Liver (tissue), 9 donors: ENCODE data around the gene FAXDC2. TPM values are rescaled to one million over a fixed set of nuclear protein-coding genes. Genes with fewer than 3 reads are reported as not detected.

Source experiments
- DNase-seq: peaks from one replicate; pipeline ENCODE4 v3.0.0-alpha.2; 2017; ENCODE audit warnings: low spot score
- H3K27ac ChIP-seq, 2 donors: one replicate each; pipeline ENCODE4 v1.7.0; 2013; ENCODE audit warnings: inconsistent platforms in 2 of 2, low read length in 2 of 2, control low read depth in 1 of 2, low read depth in 1 of 2, mild to moderate bottlenecking in 1 of 2
- H3K27me3 ChIP-seq, 4 donors: one replicate each; pipeline versions ENCODE4 v1.6.1 to v1.7.0; 2013; ENCODE audit warnings: low read length in 3 of 4, inconsistent platforms in 1 of 4, mild to moderate bottlenecking in 1 of 4, moderate library complexity in 1 of 4; ENCODE audit not compliant: control insufficient read depth in 4 of 4, insufficient read depth in 4 of 4
- H3K36me3 ChIP-seq, 4 donors: one replicate each; pipeline versions ENCODE4 v1.6.1 to v1.7.0; 2013; ENCODE audit warnings: low read length in 3 of 4, mild to moderate bottlenecking in 3 of 4, low read depth in 1 of 4, moderate library complexity in 1 of 4; ENCODE audit not compliant: control insufficient read depth in 4 of 4, insufficient read depth in 3 of 4
- H3K4me1 ChIP-seq, 4 donors: one replicate each; pipeline versions ENCODE4 v1.6.1 to v1.7.0; 2013; ENCODE audit warnings: low read length in 3 of 4, mild to moderate bottlenecking in 3 of 4, moderate library complexity in 1 of 4; ENCODE audit not compliant: control insufficient read depth in 4 of 4, insufficient read depth in 4 of 4
- H3K4me3 ChIP-seq, 3 donors: one replicate each; pipeline versions ENCODE4 v1.6.1 to v1.7.0; 2013; ENCODE audit warnings: low read length in 3 of 3, control low read depth in 1 of 3, low read depth in 1 of 3, mild to moderate bottlenecking in 1 of 3
- H3K9ac ChIP-seq, 2 donors: one replicate each; pipeline ENCODE4 v1.7.0; 2013; ENCODE audit warnings: low read length in 2 of 2, mild to moderate bottlenecking in 2 of 2, moderate library complexity in 2 of 2, control low read depth in 1 of 2, low read depth in 1 of 2
- H3K9me3 ChIP-seq, 4 donors: one replicate each; pipeline versions ENCODE4 v1.6.1 to v1.7.0; 2013; ENCODE audit warnings: low read length in 3 of 4; ENCODE audit not compliant: control insufficient read depth in 4 of 4
- EGR1 ChIP-seq, 2 donors: IDR thresholded peaks; 2 replicates each; pipeline ENCODE4 v1.6.1; 2016 to 2018; ENCODE audit warnings: antibody characterized with exemption in 2 of 2, low read depth in 2 of 2
- FOXA1 ChIP-seq: IDR thresholded peaks from 2 replicates; pipeline ENCODE4 v1.6.1; 2016; ENCODE audit warnings: antibody characterized with exemption
- JUND ChIP-seq, 2 donors: IDR thresholded peaks; 2 replicates each; pipeline ENCODE4 v1.6.1; 2016; ENCODE audit warnings: antibody characterized with exemption in 2 of 2
- NR2F2 ChIP-seq: IDR thresholded peaks from 2 replicates; pipeline ENCODE4 v1.6.1; 2016; ENCODE audit warnings: antibody characterized with exemption
- RAD21 ChIP-seq, 2 donors: IDR thresholded peaks; 2 replicates each; pipeline ENCODE4 v1.6.1; 2016; ENCODE audit warnings: antibody characterized with exemption in 2 of 2, mild to moderate bottlenecking in 2 of 2
- RXRA ChIP-seq, 2 donors: IDR thresholded peaks; 2 replicates each; pipeline ENCODE4 v1.6.1; 2017 to 2018; ENCODE audit warnings: antibody characterized with exemption in 2 of 2, mild to moderate bottlenecking in 1 of 2
- SP1 ChIP-seq: IDR thresholded peaks from 2 replicates; pipeline ENCODE4 v1.6.1; 2018; ENCODE audit warnings: antibody characterized with exemption, mild to moderate bottlenecking
- TAF1 ChIP-seq: conservative IDR thresholded peaks from 2 replicates; pipeline ENCODE4 v1.6.1; 2016; ENCODE audit warnings: antibody characterized with exemption, mild to moderate bottlenecking
- YY1 ChIP-seq: IDR thresholded peaks from 2 replicates; pipeline ENCODE4 v1.6.1; 2016; ENCODE audit warnings: antibody characterized with exemption, mild to moderate bottlenecking
- WGBS: extraction: QIAGEN DNeasy Blood & Tissue Kit; methylation state at CpG from one replicate; pipeline ENCODE4 v1.1.7; 2013; 5-methylcytosine and 5-hydroxymethylcytosine counted together
- polyA plus RNA-seq, 2 donors: library from polyadenylated mRNA; stranded (reverse) in 1 of 2; unstranded in 1 of 2; fragments of 200-250 nt in 1 of 2; fragments of >200 nt in 1 of 2; fragmentation: Nextera tagmentation in 1 of 2; extraction: Ambion mirVana in 1 of 2; gene quantifications; one replicate each; pipeline versions ENCODE4 v1.2.1 to v1.2.3, GENCODE V29; 2013 to 2015
- total RNA-seq, 2 donors: library from RNA; depleted of rRNA; stranded (reverse); fragments of >200 nt; gene quantifications; one replicate each; pipeline ENCODE4 v1.2.3, GENCODE V29; 2014
- TF ChIP-seq, protein P1 (sequence below): IDR thresholded peaks from 2 replicates; pipeline ENCODE4 v1.6.1; 2016; ENCODE audit warnings: antibody characterized with exemption
- TF ChIP-seq, protein P2 (sequence below): IDR thresholded peaks from 2 replicates; pipeline ENCODE4 v1.6.1; 2016; ENCODE audit warnings: antibody characterized with exemption
- TF ChIP-seq, protein P3 (sequence below): fragments of 150-350 bp; IDR thresholded peaks from 2 replicates; pipeline ENCODE4 v1.5.1; 2017; ENCODE audit warnings: improper control_type of control experiment, low read depth, low read length; ENCODE audit not compliant: missing input control
- TF ChIP-seq, protein P4 (sequence below): IDR thresholded peaks from 2 replicates; pipeline ENCODE4 v1.6.1; 2016; ENCODE audit warnings: antibody characterized with exemption
- TF ChIP-seq, protein P5 (sequence below): IDR thresholded peaks from 2 replicates; pipeline ENCODE4 v1.6.1; 2016; ENCODE audit warnings: antibody characterized with exemption, mild to moderate bottlenecking
- donor health status: healthy.
- donor health status: healthy.
- donor health status: healthy.
- donor health status: healthy.
- donor health status: healthy.

The FAXDC2 gene
- total and polyA plus RNA-seq, 4 donors, result 27.5 to 110 (median 64.5) TPM

DNA sequence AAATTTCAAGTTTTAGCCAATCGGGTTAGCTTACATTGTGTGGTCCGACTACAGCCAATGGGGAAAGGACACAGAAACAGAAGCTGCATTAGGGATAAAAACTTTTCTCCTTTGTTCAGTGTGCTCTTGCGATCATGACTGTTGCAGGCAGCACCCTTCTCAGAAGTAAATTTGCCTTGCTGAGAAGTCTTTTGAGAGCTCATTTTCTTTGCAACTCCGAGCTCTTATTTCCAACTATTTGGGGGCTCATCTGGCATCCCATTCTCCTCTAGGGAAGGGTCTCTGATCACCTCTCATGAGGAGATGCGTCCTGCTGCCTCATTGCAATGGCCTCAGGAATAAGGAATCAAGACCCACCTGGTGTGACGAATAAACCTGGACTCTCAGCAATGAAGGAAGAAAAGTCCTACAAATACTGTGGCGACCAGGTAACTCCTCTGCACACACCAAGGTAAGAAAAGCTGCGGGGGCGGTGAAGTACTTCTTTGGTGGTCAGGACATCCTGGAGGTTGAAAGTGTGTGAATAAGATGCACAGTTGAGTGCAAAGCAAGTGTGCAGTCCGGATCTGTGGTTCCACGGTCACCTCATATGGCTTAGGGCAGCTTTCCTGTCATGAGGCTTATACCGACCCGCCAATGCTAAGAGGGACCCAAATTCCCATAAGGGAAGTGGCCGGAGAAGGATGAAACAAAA is 28.4 kb upstream of the FAXDC2 start (continued):
- TF ChIP-seq, protein P1, sequence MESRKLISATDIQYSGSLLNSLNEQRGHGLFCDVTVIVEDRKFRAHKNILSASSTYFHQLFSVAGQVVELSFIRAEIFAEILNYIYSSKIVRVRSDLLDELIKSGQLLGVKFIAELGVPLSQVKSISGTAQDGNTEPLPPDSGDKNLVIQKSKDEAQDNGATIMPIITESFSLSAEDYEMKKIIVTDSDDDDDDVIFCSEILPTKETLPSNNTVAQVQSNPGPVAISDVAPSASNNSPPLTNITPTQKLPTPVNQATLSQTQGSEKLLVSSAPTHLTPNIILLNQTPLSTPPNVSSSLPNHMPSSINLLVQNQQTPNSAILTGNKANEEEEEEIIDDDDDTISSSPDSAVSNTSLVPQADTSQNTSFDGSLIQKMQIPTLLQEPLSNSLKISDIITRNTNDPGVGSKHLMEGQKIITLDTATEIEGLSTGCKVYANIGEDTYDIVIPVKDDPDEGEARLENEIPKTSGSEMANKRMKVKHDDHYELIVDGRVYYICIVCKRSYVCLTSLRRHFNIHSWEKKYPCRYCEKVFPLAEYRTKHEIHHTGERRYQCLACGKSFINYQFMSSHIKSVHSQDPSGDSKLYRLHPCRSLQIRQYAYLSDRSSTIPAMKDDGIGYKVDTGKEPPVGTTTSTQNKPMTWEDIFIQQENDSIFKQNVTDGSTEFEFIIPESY, result no peak
- TF ChIP-seq JUND (IDR thresholded peaks at IDR 0.05) (no peak), RXRA (IDR thresholded peaks at IDR 0.05) (no peak), TAF1 (no peak)

DNA sequence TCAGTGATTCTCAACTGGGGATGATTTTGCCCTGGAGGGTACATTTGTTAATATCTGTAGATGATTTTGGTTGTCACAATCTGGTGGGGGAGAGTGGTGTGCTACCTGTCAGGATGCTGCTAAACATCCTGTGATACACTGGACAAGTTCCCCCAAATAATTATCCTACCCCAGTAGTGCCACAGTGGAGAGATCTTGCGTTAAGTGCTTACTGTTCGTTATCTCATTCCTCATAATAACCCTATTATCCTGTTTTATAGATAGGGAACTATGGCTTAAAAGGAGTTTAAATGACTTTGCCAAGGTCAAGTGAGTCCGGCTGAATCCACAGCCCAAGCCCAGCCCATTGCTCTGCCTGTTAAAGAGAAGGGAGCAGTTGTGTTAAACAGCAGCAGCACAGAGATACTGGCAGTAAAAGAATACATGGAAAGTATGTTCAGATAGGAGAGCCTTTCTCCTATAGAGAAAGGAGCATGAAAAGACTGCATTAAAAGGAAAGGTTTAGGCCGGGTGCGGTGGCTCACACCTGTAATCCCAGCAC is 23.5 kb upstream of the FAXDC2 start:
- H3K9me3 ChIP-seq, result peaks cover 1 to 4% (median 4%) of the 10 kb centered on the region in 4 donors
- H3K27me3 ChIP-seq, result no peaks in the 10 kb centered on the region
- H3K4me3 ChIP-seq, result no peak overlapping the region
- DNase-seq, result no peak
- TF ChIP-seq, protein P2, sequence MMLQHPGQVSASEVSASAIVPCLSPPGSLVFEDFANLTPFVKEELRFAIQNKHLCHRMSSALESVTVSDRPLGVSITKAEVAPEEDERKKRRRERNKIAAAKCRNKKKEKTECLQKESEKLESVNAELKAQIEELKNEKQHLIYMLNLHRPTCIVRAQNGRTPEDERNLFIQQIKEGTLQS, result no peak
- TF ChIP-seq YY1 (no peak), RAD21 (IDR thresholded peaks at IDR 0.05) (no peak), RXRA (IDR thresholded peaks at IDR 0.05) (no peak), TAF1 (no peak), FOXA1 (no peak), SP1 (no peak)
- WGBS, result 89% methylated on average over 5 of the region's 5 CpGs
- peaks cover 7 to 60% (median 43%) of the 10 kb centered on the region in 4 donors for H3K36me3 ChIP-seq
- H3K27ac ChIP-seq, result no peak overlapping the region
- H3K9ac ChIP-seq, result no peak overlapping the region
- H3K4me1 ChIP-seq, result no peaks in the 10 kb centered on the region

DNA sequence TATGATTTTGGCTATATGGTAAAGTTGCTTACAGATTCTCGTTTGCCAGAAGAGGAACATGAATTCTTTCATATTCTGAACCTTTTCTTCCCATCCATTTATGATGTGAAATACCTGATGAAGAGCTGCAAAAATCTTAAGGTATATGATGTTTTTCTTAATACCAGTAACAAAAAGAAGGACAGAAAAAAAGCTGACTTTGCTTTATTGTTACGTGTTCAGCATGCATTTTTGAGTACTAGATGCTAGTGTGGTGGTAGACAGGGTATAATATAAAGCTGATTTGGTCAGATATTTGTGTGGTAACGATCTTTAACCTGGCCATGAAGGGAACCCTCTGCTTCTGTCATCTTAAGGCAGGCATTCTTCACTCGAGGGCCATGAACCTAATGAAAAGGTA is 21.3 kb upstream of the FAXDC2 start:
- peaks cover 7 to 56% (median 40%) of the 10 kb centered on the region in 4 donors for H3K36me3 ChIP-seq
- no peaks in the 10 kb centered on the region for H3K4me1 ChIP-seq
- no peak overlapping the region for H3K4me3 ChIP-seq
- no peak overlapping the region for H3K27ac ChIP-seq
- no peaks in the 10 kb centered on the region for H3K27me3 ChIP-seq
- WGBS, result 94% methylated on average over 4 of the region's 4 CpGs
- DNase-seq, result no peak
- H3K9ac ChIP-seq, result no peak overlapping the region
- no peaks in the 10 kb centered on the region for H3K9me3 ChIP-seq
- TF ChIP-seq, protein P3, sequence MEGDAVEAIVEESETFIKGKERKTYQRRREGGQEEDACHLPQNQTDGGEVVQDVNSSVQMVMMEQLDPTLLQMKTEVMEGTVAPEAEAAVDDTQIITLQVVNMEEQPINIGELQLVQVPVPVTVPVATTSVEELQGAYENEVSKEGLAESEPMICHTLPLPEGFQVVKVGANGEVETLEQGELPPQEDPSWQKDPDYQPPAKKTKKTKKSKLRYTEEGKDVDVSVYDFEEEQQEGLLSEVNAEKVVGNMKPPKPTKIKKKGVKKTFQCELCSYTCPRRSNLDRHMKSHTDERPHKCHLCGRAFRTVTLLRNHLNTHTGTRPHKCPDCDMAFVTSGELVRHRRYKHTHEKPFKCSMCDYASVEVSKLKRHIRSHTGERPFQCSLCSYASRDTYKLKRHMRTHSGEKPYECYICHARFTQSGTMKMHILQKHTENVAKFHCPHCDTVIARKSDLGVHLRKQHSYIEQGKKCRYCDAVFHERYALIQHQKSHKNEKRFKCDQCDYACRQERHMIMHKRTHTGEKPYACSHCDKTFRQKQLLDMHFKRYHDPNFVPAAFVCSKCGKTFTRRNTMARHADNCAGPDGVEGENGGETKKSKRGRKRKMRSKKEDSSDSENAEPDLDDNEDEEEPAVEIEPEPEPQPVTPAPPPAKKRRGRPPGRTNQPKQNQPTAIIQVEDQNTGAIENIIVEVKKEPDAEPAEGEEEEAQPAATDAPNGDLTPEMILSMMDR, result no peak
- TF ChIP-seq SP1 (no peak), RXRA (IDR thresholded peaks at IDR 0.05) (no peak), NR2F2 (no peak), FOXA1 (no peak), RAD21 (IDR thresholded peaks at IDR 0.05) (no peak), EGR1 (IDR thresholded peaks at IDR 0.05; ENCODE audit: low read depth in 2 of 2) (no peak)
- TF ChIP-seq, protein P4, sequence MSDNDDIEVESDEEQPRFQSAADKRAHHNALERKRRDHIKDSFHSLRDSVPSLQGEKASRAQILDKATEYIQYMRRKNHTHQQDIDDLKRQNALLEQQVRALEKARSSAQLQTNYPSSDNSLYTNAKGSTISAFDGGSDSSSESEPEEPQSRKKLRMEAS, result no peak
- TF ChIP-seq, protein P1, result no peak
- TF ChIP-seq, protein P5, sequence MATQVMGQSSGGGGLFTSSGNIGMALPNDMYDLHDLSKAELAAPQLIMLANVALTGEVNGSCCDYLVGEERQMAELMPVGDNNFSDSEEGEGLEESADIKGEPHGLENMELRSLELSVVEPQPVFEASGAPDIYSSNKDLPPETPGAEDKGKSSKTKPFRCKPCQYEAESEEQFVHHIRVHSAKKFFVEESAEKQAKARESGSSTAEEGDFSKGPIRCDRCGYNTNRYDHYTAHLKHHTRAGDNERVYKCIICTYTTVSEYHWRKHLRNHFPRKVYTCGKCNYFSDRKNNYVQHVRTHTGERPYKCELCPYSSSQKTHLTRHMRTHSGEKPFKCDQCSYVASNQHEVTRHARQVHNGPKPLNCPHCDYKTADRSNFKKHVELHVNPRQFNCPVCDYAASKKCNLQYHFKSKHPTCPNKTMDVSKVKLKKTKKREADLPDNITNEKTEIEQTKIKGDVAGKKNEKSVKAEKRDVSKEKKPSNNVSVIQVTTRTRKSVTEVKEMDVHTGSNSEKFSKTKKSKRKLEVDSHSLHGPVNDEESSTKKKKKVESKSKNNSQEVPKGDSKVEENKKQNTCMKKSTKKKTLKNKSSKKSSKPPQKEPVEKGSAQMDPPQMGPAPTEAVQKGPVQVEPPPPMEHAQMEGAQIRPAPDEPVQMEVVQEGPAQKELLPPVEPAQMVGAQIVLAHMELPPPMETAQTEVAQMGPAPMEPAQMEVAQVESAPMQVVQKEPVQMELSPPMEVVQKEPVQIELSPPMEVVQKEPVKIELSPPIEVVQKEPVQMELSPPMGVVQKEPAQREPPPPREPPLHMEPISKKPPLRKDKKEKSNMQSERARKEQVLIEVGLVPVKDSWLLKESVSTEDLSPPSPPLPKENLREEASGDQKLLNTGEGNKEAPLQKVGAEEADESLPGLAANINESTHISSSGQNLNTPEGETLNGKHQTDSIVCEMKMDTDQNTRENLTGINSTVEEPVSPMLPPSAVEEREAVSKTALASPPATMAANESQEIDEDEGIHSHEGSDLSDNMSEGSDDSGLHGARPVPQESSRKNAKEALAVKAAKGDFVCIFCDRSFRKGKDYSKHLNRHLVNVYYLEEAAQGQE, result no peak
